ELR (cell line): ENCODE measurements around the gene CPEB2.

ENCODE experiments used
- DNase-seq: peaks from one replicate; pipeline ENCODE4 v3.0.0-alpha.2; 2015; ENCODE audit warnings: low read depth

The CPEB2 gene

DNA sequence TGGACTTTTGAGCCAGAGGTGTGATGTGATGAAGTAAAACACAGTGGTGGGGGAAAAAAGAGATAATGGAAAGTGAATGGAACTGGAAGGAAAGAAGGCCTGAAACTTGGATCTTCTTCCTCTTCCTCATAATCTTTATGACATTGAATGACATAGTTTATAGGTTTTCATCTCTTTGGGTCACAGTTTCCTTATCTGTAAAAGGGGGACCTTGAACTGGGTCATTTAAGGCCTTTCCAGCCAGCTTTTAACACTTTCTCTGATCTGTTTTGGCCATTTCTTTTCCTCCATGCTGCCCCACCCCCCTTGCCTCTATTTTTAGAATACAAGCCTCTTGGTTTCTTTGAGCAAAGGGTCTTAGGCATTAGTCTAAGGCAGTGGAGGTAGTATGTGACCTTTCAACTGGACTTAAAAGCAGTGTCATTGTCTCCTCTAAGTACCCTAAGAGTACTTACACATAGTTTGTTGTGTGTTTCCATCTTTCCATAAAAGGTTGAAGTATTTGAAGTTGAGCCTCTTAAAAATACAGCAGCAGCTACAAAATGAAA, 7.8 kb downstream of the CPEB2 start:
- no peak for DNase-seq

DNA sequence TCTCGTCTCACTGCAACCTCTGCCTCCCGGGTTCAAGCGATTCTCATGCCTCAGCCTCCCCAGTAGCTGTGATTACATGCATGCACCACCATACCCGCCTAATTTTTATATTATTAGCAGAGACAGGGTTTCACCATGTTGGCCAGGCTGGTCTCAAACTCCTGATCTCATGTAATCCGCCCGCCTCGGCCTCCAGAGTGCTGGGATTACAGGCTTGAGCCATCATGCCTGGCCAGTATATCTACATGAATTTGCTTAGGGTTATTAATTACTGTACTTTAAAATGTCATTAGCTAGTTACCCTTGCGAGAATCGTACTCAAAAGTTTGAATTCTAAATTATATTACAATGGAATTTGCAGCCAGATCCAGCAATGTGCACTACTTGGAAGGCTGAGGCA, 8.9 kb downstream of the CPEB2 start:
- no peak for DNase-seq

DNA sequence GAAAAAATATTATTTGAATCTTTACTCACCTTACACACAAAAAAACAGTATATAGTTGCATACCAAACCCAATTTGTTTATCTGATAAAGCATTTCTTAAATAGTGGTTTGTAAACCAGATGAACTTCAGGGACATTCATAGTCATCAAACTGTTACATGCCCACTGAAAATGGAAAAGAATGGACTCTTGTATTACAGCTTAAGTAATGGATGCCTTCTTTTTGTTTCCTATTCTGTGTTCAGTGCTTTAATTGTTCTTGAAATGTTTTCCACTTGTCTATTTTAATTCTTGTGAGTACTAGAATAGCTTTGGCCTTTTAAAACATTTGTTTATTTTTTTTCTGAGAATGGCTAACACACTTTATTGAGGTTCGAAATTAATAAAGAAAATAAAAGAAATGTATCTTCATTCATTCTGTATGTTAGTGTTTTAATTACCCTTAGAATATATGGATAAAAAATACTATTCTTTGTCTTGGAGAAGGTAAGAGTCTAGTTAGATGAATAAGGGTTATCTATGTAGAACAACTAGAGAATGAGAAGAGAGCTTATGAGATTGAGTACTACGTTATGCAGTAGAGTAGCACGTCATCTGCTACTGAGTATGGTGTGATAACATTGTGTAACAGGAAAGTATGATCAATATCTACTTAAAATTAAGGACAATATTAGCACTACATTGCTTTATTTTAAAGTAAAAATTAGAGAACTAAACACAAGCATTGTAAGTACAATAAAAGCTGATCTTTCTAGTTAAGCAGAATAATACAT, 9.9 kb downstream of the CPEB2 start:
- no peak for DNase-seq

DNA sequence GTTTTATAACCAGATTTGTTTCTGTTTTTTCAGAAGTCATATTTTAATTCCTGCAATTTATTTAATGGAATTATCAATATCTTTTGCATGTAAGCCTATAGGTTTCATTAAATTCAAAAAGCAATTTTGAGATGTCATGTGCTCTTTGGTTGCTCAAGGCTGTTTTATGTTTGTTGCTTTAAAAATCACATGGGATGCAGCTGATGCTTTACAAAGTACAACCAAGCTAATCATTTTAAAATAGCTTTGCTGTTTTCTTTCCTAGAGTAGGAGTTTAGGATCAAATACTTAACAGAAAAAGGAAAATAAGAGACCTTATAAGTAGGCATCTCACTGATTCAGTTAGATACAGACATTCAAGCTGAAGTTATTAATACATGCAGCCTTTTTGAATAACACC, 11.3 kb downstream of the CPEB2 start:
- no peak for DNase-seq

DNA sequence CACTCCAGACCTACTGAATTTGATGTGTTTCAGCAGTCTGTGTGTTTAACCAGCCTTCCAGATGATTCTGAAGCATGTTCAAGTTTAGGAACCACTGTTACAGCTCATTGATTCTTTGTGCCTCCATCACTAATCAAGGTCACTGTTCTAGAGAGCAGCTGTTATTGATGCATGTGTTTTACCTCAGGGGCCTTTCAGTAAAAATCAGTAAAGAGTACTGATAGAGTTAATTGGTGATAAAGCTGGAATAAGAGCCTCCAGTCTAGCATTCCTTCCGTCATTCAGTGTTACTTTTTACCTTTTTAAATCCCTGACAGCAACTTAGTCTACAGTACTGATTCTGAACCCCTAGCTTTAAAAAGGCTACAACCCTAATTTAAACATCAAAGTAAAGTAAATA, 12.9 kb downstream of the CPEB2 start:
- no peak for DNase-seq

DNA sequence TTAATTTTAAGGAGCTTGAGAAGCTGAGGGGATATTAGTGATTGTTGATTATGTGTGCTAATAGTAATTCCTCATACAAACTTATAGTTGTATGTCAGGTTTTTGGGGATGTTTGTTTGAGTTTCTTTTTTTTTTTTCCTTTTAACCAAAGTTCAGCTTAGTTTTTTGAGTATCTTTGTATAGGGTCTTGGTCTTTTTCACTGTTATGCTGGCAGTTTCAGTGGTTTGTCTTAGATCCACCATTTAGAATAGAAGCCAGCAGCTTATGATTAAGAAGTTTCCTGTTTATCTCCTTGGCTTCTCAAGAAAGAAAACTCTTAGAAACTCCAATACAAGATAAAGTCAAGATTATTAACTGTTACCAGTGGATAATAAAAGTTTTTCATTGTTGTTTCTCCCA, 16.1 kb downstream of the CPEB2 start:
- DNase-seq = no peak

DNA sequence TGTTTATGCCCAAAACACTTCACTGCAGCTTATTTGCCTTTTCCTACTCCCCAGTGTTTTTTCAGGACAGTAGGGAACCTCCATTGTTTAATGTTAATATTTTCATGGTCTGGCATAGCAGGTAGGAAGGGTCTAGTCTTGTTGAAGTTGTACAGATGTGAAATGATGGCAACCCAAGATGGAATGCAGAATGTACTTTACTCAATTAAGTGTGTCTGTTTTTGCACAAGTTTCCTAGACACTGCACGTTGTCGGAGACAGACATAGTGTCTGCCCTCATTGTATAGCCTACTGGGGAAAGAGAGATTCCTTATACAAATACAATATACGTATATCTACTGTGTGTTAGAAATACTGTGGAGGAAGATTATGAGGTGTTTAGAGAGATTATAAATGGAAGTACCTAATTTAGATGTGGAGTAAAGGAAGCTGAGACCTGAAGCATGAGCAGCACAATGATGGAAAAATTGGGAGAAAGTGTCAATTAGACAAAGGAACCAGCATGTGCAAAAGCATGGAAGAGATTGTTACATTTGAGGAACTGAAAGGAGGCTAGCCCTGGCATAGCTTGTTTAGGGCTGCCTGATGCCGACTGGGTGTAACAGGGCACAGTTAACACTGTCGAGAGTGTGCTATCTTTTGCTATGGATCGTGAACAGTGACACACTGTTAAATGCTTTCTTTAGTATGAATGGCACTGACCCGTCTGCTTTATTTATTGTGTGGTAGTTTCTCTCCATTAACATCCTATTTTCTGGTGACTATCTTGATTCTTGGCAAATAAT, 18.4 kb downstream of the CPEB2 start:
- DNase-seq = no peak

DNA sequence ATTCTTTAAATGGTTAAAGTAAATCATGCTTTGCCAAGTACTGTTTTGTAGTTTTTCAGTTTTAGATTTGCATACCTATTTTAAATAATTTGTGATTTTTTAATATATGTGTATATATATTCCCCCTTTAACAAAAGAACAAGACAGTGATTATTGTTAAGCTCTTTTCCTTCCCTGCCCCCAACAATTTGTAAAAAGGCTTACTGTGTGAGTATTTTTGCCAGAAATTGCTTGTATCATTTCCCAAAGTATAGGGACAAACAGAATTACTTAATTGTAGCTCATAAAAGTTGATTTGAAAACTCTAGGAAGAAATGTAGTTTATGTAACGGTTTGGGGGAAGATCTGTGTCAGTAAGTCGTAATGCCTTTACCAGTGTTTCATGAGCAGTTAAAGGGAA, 19.0 kb downstream of the CPEB2 start:
- no peak for DNase-seq

DNA sequence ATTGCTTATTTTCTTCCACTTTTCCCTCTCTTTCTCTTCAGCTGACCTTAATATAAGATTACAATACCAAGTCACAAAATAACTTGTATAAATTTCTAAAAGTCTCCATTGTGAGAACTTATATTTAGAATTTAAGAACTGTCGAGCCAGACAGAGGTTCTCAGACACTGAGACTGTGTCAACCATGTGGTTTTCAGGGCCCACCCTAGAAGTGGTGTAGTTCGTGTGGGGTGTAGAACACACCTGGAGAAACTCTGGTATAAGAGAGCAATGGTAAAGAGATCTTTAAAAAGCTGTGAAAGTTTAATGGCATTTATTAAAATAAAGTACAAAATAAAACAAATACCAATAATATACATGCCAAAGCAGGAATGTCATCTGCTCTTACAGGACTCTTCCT, 19.7 kb downstream of the CPEB2 start:
- no peak for DNase-seq

DNA sequence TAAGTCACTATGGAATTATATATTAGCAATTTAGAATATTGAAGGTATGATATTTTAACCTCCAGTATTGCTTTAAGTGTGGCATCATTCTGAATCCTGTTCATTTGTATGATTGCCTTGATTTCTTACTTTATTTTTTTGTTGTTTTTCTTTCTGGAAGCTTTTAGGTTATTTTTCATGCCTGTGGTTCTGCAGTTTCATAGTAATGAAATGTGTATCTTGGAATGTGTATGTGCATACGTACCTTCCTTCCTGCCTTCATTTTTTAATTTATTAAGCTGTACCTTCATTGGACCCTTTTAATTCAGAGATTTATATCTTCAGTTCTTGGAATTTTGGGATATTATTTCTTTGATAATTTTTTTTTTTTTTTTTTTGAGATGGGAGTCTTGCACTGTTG, 22.1 kb downstream of the CPEB2 start:
- no peak for DNase-seq

DNA sequence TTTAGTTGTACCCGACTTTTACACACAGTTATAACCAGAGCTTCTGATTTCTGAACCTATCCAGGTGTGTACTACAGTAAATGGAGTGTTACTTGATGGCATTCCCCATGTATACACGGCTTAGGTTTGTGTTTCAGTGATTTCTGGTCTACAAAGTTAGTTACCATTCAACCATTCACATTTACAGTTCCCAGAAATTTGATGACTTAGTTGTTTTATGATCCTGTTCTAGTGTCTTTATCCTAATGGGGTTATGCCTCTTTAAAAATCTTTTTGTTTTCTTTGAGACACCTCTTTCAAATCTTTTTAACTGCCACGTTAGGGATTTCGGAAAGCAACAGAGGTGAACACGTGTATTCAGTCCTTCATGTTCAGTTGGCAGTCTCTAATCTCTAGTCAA, 23.4 kb downstream of the CPEB2 start:
- no peak for DNase-seq

DNA sequence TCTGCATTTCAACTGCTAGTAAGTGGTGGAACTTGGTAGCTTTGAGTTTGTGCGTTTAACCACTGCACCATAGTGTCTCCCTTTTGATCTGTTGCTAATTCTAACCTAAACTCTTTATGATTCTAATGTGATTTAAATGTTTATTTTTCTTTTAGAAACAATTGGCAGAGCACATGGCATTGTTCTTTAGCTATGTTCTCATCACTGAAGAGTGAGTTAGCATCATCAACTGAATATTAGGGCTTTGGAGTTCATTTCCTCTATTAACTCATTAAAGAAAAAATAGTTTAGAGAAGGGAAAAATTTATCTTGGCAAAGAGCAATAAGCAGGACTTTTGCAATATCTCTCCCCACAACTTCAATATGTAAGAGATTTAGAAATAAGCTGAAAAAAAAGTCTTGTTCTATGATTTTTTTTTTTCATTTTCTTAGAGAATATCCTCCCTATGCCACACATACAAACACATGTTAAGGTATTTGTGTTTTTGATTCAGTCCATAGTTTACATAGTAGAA, 25.7 kb downstream of the CPEB2 start:
- DNase-seq = no peak

DNA sequence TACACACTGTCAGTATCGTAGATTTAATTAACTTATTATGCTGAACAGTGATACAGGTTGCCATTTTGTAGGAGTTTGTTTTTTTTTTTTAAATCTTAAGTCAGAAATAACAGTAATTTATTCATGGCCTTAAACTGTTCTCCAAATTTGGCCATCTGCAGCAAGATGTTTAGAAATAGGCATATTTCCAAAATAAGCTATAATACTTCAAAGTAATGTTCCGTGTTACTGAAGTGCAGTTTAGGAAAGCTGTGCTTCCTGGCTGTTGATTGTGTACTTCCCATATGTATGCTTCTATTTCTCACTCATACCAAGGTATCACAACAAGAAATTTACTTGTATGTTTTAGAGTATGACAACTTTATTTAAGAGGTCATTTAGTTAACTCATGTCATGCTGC, 28.9 kb downstream of the CPEB2 start:
- no peak for DNase-seq

DNA sequence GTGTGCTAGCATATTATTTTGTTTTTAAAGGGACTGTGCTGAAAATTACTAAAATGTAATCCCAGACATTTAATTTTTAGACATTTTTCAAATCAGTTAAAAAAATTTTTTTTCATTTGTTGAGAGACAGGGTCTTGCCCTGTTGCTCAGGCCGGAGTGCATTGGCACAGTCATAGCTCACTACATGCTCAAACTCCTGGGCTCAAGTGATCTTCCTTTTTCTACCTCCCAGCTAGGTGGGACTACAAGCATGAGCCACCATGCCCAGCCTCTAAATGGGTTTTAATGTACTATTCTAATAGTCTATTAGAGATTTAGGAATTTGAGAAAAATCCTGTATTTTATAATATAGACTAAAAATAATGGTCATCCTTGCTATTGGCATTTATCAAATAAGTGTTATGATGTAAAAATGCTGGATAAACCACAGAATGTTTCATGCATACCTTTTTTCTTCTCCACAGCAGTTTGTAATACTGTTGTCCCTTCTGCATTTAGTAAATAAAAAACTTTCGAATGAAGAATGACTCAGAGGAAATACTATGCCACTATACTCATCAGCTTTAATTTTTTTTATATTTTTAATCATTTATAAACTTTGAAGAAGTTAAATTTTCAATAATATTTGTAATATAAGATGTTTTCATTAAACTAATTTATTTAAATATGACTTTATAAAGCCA, 29.9 kb downstream of the CPEB2 start:
- DNase-seq = peak; percentile 81

DNA sequence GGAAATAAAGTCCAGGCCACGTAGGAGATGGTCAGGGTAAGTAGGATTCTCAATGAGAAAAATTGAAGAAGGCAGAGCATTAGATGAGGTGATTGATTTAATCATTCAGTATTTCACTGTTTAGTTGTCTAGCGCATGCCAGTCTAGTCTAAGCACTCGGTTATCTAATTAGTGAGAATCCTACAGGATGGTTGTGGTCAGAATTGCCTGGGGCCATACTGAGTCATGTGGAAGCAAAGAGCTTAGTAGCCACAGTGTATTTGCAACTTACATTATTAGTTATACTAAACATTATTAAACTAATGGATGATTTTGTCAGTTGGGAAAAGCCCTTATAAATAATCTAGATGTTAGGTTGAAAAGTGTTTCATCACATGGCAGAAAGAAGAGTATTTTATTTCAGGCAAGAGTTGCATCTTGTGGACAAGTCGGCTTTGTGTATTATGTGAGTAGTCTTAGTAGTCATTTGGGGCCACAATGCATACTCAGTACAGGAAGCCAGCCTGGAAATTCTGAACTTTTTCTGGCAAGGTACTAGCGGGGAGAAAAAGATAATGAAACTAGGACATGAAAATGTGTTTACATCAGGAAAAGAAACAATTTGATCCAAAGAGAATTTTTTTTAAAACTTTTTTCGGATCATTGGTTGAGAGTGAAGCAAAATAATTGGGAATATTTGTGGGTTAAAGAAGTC, 31.9 kb downstream of the CPEB2 start:
- peak; percentile 93 for DNase-seq

DNA sequence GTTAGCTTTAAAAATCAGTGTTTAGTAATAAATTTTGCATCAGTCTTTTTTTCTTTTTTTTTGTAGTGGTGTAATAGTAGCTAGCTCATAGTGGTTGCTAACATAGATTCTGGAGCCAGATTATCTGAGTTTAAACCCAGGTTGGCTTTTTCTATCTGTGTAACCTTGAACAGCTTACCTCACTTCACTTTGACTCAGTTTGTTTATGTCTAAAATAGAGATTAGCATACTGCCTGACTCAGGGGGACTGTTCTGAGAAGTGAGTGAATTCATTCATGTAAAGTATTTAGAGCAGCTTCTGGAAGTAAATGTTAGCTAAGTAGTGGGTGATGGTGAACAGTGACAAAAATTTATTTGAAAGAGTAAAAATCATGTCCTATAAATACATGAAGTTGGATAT, 32.9 kb downstream of the CPEB2 start:
- peak; percentile 61 for DNase-seq

DNA sequence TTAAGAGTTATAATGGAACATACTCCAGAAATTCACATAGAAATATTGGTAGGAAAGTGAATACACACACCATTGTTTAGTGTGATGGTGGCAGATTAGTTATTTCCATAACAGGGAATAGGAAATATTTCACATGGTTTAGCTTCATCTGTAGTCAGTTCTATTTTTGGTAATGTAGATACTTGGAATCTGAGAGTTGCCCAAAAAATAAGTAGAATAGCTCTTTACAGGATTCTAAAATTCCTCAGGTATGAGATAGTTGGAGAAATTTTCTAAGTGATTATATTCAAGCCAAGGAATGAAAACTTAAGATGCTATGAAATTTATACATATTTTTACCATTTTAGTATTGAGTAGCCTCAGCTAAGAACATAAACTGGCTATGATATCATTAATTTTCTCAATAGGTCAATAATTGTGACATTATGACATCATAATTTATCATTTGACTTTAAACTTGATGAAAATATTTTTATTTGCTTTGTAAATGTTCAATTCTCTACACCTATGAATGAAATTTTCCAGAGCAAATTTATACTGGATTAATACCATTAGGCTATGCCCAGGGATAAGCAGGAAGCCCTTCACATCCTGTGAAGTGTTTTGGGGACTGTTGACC, 35.8 kb downstream of the CPEB2 start:
- DNase-seq = no peak

DNA sequence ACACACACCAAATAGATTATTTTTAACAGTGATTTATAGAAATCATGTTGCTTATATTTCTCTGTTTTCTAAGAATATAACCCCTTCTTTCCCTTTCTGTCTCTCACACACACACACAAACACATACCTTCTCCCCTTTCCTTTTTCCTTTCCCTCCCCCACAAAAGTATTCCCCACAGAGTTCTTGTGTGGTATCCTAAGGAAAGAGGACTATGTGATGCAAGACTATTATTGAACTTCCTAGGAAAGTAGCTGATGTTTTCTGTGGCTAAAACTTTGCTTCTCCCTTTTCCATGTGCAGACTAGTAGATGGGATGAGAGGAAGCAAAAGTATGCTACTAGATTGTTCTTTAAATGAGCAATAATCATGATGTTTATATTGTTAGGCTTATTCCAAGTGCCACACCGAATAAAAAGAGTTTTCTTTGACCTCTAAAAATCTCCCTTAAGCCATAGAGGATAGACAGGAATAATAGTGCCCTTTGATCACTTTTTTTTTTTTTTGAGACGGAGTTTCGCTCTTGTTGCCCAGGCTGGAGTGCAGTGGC, 38.7 kb downstream of the CPEB2 start:
- DNase-seq = no peak

DNA sequence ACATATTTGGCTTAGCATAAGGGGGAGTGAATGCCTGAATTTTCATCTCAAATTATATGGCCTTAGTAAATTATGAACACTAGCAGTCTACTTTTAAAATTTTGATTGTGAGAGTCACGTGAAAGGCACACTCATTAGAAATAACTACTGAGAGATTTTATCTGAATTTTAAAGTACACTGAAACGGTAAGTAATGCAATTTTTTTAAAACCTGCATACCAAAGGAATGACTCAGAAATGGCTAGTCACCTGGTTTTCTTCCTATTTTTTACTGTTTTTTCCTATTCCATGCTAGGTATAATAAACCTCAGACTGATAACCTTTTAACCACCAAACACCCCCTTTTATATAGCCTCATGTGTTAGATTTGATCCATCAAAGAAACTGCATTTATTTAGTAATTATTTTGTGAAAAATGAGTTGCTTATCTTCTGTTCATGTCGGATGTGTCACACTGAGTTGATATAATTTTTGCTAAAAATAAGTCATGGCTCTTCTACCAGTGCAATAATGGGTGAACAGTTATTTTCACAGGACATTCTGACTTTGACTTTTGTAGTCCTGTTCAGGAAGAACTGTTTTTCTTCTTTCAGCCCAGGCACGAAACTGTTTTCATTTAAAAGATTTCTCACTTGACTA, 40.4 kb downstream of the CPEB2 start:
- DNase-seq = peak; percentile 70

DNA sequence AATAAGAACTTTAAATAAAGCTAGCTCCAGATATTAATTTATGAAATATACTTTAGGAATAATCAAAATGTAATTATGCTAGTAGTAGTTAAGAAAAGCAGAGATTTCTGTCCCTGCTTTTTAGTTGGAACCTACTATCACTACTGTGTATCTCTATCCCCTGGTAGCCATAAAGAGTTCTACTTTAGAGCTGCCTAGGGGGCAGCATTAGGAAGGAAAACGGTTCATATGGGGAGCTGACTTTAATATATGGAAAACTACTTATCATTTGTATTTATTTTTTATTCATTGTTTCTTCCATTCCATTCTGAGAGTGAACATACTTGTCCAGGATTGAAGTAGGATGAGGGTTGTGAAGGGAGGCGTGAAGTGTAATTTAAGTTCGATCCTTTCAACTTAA, 40.9 kb downstream of the CPEB2 start:
- DNase-seq = peak; percentile 24

DNA sequence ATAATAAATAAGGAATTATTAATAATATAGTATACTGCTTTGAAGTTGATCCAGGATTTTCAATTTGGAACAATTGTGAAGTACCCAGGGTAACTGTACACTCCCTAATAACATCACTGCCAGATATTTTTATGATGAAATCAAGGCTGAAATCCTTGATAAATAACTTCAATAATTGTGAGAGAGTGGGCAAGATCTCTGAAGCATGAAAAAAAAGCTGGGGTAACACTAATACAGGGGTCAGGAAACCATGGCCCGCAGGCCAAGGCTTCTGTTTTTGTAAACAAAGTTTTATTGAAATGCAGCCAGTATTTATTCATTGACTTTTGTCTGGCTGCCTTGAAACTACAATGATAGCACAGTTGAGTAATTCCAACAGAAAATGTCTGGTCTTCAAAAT, 41.6 kb downstream of the CPEB2 start:
- DNase-seq = no peak
